ENCODE measurements around the gene HOOK2.

The HOOK2 gene

GRCh38 chr19:12793290-12794195, 18.2 kb upstream of the HOOK2 start:
- DNase-seq, result peak; percentile 98

- peak; percentile 66 for DNase-seq
These were observed 17.5 kb upstream of the HOOK2 start for GRCh38 chr19:12792853-12793289.

DNA sequence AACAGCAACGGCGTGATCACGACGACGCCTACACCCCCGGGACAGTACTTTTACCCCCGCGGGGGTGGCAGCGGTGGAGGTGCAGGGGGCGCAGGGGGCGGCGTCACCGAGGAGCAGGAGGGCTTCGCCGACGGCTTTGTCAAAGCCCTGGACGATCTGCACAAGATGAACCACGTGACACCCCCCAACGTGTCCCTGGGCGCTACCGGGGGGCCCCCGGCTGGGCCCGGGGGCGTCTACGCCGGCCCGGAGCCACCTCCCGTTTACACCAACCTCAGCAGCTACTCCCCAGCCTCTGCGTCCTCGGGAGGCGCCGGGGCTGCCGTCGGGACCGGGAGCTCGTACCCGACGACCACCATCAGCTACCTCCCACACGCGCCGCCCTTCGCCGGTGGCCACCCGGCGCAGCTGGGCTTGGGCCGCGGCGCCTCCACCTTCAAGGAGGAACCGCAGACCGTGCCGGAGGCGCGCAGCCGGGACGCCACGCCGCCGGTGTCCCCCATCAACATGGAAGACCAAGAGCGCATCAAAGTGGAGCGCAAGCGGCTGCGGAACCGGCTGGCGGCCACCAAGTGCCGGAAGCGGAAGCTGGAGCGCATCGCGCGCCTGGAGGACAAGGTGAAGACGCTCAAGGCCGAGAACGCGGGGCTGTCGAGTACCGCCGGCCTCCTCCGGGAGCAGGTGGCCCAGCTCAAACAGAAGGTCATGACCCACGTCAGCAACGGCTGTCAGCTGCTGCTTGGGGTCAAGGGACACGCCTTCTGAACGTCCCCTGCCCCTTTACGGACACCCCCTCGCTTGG, 16.9 kb upstream of the HOOK2 start:
- DNase-seq, result peak; percentile 88

DNA sequence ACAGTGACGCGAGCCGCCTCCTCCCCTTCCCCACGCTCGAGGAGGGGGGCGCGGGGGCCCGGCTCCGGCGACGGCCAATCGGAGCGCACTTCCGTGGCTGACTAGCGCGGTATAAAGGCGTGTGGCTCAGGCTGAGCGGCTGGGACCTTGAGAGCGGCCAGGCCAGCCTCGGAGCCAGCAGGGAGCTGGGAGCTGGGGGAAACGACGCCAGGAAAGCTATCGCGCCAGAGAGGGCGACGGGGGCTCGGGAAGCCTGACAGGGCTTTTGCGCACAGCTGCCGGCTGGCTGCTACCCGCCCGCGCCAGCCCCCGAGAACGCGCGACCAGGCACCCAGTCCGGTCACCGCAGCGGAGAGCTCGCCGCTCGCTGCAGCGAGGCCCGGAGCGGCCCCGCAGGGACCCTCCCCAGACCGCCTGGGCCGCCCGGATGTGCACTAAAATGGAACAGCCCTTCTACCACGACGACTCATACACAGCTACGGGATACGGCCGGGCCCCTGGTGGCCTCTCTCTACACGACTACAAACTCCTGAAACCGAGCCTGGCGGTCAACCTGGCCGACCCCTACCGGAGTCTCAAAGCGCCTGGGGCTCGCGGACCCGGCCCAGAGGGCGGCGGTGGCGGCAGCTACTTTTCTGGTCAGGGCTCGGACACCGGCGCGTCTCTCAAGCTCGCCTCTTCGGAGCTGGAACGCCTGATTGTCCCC, 16.1 kb upstream of the HOOK2 start, which contains the start of gene JUNB:
Gene JUNB (plus strand): TSS at position 142 of the 706 bp plus-strand sequence. CDS start 286 bp downstream, at position 428.
- peak; percentile 99 for DNase-seq

DNA sequence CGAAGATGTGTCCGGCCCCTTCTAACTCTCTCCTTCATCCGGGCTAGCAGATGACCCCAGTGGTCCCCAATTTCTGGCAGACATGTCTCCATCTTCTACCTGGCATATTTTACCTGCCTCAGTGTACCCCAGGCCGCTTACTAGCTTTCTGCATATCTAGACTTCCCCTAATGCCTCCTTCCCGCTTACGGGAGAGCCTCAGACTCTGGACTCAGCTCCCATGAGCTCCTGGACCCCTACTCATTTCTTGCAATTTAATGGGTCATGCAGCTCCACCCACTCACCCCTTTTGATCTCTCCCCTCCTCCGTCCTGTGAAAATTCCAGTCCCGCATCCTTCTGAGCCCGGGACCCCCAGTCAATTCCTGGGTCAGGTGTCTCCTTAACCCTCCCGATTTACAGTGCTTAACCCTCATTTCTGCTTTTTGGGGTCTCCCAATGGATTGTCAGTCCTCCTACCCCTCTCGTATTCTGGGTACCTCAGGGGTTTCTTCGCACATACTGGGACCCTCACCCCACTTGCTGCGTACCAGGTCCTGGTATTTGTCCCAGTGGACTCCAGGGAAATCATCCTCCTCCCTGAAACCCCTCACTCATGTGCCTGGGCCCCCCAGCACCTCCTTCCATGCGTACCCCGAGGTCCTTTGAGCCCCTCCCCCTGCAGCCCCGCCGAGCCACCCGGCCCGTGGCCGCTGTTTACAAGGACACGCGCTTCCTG, 15.4 kb upstream of the HOOK2 start:
- DNase-seq, result peak; percentile 66

GRCh38 chr19:12789904-12790619, 14.7 kb upstream of the HOOK2 start:
- DNase-seq, result peak; percentile 98

DNA sequence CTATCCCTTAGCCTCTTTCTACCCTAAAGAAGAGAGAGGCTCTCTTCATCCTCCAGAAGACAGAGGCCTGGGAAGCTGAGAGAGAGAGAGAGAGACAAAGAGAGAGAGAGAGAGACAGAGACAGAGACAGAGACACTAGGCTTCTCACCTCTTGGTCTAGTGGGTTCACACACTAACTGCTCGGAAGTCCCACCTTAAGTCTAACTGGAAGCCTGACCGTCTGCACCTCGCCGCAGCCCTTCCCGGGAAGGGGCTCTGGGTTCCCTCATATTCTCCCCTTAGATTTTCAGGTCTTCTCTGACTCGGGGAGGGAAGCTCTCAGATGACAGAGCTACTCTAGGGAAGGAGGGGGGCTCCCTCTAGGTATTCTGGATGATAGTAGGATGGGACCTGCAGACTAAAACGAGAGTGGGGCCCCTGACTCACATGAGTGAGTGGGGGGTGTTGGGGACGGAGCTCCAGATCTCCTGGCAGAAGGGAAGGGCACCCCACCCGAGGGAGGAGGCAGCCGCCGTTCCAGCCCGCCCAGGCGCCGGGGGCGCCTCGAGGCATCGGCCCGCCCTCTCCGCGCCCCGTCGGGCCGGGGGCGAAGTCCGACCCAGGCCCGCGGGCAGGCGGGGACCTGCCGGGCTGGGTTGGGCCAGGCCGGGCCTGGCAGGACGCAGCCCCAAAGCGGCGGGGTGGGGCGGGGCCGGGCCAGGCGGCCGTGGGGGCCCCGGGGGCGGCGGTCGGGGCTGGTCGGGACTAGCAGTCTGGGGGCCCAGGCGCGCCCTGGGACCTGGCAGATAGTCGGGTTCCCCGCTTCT, 13.9 kb upstream of the HOOK2 start:
- no peak for DNase-seq

- DNase-seq, result peak; percentile 72
These were observed 13.3 kb upstream of the HOOK2 start for GRCh38 chr19:12788682-12789097.

DNA sequence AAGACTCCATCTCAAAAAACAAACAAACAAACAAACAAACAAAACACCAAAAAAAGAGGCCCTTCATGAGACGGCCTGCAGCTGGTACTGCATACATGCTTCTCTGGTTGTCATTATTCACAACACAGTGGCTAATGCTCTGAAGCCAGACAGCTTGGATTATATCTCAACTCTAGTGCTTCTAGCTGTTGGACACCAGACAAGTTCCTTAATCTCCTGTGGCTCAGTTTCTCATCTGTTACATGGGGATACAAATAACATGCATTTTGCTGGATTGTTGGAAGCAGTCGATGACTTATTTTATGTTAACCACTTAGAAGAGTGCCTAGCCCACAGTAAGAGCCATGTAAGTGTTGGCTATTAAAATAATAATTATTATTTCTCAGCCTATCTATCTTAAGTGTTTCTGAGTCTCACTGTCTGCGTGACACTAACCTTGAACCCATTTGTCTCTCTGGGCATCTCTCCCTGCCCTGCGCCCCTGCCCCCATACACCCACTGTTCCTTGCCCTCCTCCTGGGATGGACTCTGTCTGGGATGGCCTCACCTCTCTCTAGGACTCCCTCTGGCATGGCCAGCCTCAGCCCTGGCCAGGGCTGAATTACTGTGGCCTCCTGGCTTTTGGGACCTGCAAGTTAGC, 12.8 kb upstream of the HOOK2 start:
- no peak for DNase-seq

DNA sequence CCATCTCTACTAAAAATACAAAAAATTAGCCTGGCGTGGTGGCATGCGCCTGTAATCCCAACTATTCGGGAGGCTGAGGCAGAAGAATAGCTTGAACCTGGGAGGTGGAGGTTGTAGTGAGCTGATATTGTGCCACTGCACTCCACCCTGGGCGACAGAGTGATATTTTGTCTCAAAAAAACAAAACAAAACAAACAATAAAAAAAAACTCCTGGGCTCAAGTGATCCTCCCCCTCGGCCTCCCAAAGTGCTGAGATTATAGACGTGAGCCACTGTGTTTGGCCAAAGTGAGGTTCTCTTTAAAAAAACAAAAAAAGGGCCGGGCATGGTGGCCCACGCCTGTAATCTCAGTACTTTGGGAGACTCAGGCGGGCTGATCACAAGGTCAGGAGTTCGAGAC, 12.1 kb upstream of the HOOK2 start:
- DNase-seq, result no peak

DNA sequence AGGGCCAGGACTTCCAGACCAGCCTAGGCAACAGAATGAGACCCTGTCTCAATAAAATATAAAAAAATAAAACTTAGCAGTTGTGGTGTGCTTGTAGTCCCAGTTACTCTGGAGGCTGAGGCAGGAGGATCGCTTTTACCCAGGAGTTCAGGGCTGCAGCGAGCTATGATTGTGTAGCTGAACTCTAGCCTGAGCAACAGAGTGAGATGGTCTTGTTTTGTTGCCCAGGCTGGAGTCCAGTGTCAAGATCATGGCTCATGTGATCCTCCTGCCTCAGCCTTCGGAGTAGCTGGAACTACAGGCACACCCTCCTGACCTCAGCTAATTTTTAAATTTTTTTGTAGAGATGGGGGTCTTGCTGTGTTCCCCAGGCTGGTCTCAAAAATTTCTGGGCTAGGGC, 11.6 kb upstream of the HOOK2 start:
- DNase-seq, result no peak

DNA sequence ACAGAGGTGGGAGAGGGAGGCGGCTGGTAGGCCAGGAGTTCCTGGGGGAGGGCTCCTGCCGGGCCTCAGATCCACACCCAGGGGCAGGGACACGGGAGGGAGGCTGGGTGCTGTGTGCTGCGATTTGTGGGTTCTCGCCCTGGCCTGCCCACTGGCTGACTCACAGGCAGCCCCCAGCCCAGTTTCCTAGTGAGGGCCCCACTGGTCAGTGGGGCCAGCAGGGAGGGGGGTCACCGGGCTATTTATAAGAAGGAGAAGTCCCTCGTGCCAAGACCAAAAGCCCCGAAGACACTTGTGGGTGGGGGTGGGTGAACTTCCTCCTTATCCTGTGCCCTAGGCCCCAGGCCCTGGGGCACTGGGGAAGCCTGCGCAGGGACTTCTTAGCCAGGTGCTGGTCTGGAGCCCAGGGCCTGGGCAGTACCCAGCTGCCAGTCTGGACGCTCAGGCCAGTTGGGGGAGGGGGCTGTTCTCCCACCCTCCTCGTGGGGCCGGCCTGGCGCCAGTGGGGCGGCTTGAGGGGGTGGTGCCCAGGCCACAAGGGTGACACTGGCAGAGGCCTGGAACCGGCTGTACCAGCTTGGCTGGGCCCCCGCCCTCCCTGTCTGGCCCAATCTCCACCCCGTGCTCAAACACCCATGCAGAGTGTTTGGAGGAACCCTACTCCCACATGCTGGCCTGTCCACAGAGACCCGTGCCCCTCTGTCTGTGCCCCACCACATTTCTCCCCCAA, 11.0 kb upstream of the HOOK2 start:
- no peak for DNase-seq

DNA sequence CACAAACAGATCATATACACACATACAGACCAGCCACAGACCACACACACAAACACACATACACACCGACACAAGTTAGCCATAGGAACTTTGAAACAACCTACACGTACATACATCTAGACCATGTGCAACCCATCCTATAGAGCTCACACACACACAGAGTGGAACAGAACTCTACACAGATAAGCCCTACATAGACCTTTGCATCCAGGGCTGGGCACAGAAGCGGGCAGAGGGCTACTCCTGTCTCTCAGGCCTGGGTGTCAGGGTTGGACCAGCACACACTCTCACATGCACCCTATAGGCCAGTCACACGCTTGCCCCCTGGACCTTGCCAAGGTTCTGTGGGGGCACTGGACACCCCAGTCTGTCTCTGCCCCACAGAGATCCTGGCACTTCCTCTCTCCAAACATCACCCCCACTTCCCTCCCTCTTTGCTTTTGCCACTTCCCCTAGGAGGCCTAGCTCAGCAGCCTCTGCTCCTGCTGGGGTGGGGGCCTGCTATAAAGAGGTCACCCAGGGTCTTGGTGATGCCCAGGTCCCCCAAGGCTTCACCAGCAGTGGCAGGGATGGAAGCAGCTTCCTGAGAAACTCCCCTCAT, 10.2 kb upstream of the HOOK2 start:
- DNase-seq, result peak; percentile 65

- DNase-seq, result peak; percentile 66
These were observed 9.6 kb upstream of the HOOK2 start for GRCh38 chr19:12784871-12785430.

DNA sequence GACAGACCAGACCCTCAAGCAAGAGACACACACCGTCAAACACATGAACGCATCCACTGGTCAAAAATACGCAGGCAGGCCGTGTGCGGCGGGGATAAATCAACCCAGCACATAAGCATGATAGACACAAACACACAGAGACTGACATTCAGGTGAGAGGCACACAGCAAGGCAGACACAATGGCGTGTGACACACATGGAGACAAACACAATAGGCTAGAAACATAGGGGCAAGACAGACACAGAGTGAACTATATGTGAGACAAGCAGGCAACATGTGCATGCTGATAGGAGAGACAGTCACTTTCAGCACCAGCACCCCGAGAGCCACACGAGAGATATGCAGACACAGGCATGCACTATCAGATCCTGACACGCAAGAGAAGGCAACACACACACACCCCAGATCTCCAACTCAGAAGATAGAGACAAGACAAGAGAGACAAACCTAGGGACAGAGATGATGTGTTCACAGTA, 9.1 kb upstream of the HOOK2 start:
- peak; percentile 65 for DNase-seq

- DNase-seq, result peak; percentile 63
These were observed 8.6 kb upstream of the HOOK2 start for GRCh38 chr19:12783849-12784393.

GRCh38 chr19:12783291-12783848, 8.0 kb upstream of the HOOK2 start:
- DNase-seq, result peak; percentile 88
